HCT116 (cell line): ENCODE measurements around the gene FOXJ1. TPM values are rescaled to one million over a fixed set of nuclear protein-coding genes. Genes with fewer than 3 reads are reported as not detected.

Experiments
- ATAC-seq: fragments of 200-7000 bp; cut with Tn5 transposase; 2 replicates; pipeline ENCODE4 v1.9.1; 2020; ENCODE audit warnings: mild to moderate bottlenecking, moderate library complexity
- BruUV-seq: library from RNA; stranded (reverse); fragments of 400-500 nt; replicated peaks from 2 replicates; lab custom pipeline; 2021; lab: Mats Ljungman, UMichigan
- CTCF ChIA-PET: fragments of 300-600 bp; sonication (Branson Sonifier 250); formaldehyde crosslinking; loops from one replicate; lab custom pipeline; 2021; ENCODE audit warnings: antibody characterized with exemption; lab: Charles Lee
- POLR2A ChIA-PET: fragments of 300-600, 350-600 bp; sonication (Branson Sonifier 250); formaldehyde crosslinking; loops from one replicate; lab custom pipeline; 2021; ENCODE audit warnings: antibody characterized with exemption; lab: Charles Lee
- RAD21 ChIA-PET, 2 experiments: fragments of 300-600 bp; sonication (Branson Sonifier 250); formaldehyde crosslinking; loops; one replicate each; lab custom pipeline; 2023; ENCODE audit warnings: low total read pairs in 2 of 2; ENCODE audit not compliant: uncharacterized antibody in 2 of 2, unreplicated experiment in 2 of 2, low non-redundant PET in 1 of 2; lab: Charles Lee
- DNase-seq: peaks from one replicate; pipeline ENCODE4 v3.0.0-alpha.2; 2010; ENCODE audit warnings: low read depth, low spot score
- H2AFZ ChIP-seq: fragments of 200-600 bp; shearing (Covaris generic), sonication (generic); 2 replicates; pipeline ENCODE4 v1.6.1; 2017; ENCODE audit warnings: low read depth, mixed run types, mixed read lengths, antibody characterized with exemption, low read length; ENCODE audit not compliant: poor library complexity, severe bottlenecking
- H3K27ac ChIP-seq: 2 replicates; pipeline ENCODE4 v1.5.1; 2012; ENCODE audit warnings: low read depth, low read length
- H3K27me3 ChIP-seq: fragments of 200-600 bp; sonication (generic); 2 replicates; pipeline ENCODE4 v1.6.1; 2016; ENCODE audit warnings: mixed run types, low read length, mixed read lengths; ENCODE audit not compliant: insufficient read depth
- H3K36me3 ChIP-seq, 2 experiments: fragments of 200-500 bp in 1 of 2; fragments of 200-600 bp in 1 of 2; sonication (Bioruptor generic) in 1 of 2; sonication (generic) in 1 of 2; 2 replicates each; pipeline versions ENCODE4 v1.5.1 to v1.6.1; 2014 to 2016; ENCODE audit warnings: low read length in 2 of 2, inconsistent platforms in 1 of 2, mixed read lengths in 1 of 2, mixed run types in 1 of 2; ENCODE audit not compliant: insufficient read depth in 2 of 2, control insufficient read depth in 1 of 2
- H3K4me1 ChIP-seq, 2 experiments: fragments of 200-600 bp in 1 of 2; sonication (generic) in 1 of 2; 2 replicates each; pipeline versions ENCODE4 v1.5.1 to v1.6.1; 2012 to 2017; ENCODE audit warnings: low read length in 2 of 2, inconsistent platforms in 1 of 2, mild to moderate bottlenecking in 1 of 2, mixed read lengths in 1 of 2, mixed run types in 1 of 2, moderate library complexity in 1 of 2; ENCODE audit not compliant: insufficient read depth in 2 of 2, control insufficient read depth in 1 of 2
- H3K4me2 ChIP-seq: fragments of 200-600 bp; sonication (generic); 2 replicates; pipeline ENCODE4 v1.6.1; 2017; ENCODE audit warnings: mixed run types, low read length, mixed read lengths
- H3K4me3 ChIP-seq, 2 experiments: fragments of 200-600 bp in 1 of 2; sonication (generic) in 1 of 2; replicated peaks in 1 of 2; 2 replicates each; pipeline ENCODE4 v1.5.1; 2011 to 2016; ENCODE audit warnings: low read length in 2 of 2, control low read depth in 1 of 2, low read depth in 1 of 2, mild to moderate bottlenecking in 1 of 2, mixed read lengths in 1 of 2, mixed run types in 1 of 2
- H3K79me2 ChIP-seq: fragments of 200-600 bp; sonication (generic); 2 replicates; pipeline ENCODE4 v1.6.1; 2017; ENCODE audit warnings: mild to moderate bottlenecking, mixed run types, low read length, moderate library complexity, mixed read lengths; ENCODE audit not compliant: insufficient read depth
- H3K9ac ChIP-seq: fragments of 200-600 bp; sonication (generic); 2 replicates; pipeline ENCODE4 v1.6.1; 2016; ENCODE audit warnings: low read length, mixed read lengths
- H3K9me2 ChIP-seq: fragments of 200-600 bp; sonication (generic), shearing (Covaris generic); 2 replicates; pipeline ENCODE4 v1.6.1; 2017; ENCODE audit warnings: mixed run types, mild to moderate bottlenecking, moderate library complexity; ENCODE audit not compliant: insufficient read depth
- H3K9me3 ChIP-seq, 2 experiments: fragments of 200-500 bp in 1 of 2; fragments of 200-600 bp in 1 of 2; sonication (Bioruptor generic) in 1 of 2; sonication (generic) in 1 of 2; 2 replicates each; pipeline ENCODE4 v1.6.1; 2014 to 2017; ENCODE audit warnings: low read length in 2 of 2, mixed read lengths in 2 of 2, inconsistent platforms in 1 of 2, low read depth in 1 of 2, mild to moderate bottlenecking in 1 of 2, mixed run types in 1 of 2, moderate library complexity in 1 of 2; ENCODE audit not compliant: control insufficient read depth in 1 of 2, insufficient read depth in 1 of 2
- H4K20me1 ChIP-seq: fragments of 200-600 bp; sonication (generic), shearing (Covaris generic); 2 replicates; pipeline ENCODE4 v1.6.1; 2017; ENCODE audit warnings: mixed run types, mild to moderate bottlenecking, moderate library complexity; ENCODE audit not compliant: insufficient read depth
- ATF3 ChIP-seq: IDR thresholded peaks from 2 replicates; pipeline ENCODE4 v1.6.1; 2012
- CTCF ChIP-seq, 3 experiments: fragments of 200-600 bp in 1 of 3; sonication (generic) in 1 of 3; IDR thresholded peaks in 2 of 3; conservative IDR thresholded peaks in 1 of 3; 2 replicates each; pipeline ENCODE4 v1.5.1; 2012 to 2017; ENCODE audit warnings: low read depth in 2 of 3, low read length in 2 of 3, antibody characterized with exemption in 1 of 3, borderline replicate concordance in 1 of 3, control low read depth in 1 of 3, mild to moderate bottlenecking in 1 of 3, mixed read lengths in 1 of 3, mixed run types in 1 of 3, moderate library complexity in 1 of 3; ENCODE audit not compliant: insufficient read depth in 1 of 3
- EZH2phosphoT487 ChIP-seq: fragments of 200-600 bp; IDR thresholded peaks from 2 replicates; pipeline ENCODE4 v1.6.1; 2018; ENCODE audit warnings: antibody characterized with exemption, borderline replicate concordance
- SP1 ChIP-seq: IDR thresholded peaks from 2 replicates; pipeline ENCODE4 v1.6.1; 2012; ENCODE audit warnings: low read depth
- SRF ChIP-seq: IDR thresholded peaks from 2 replicates; pipeline ENCODE4 v1.6.1; 2012; ENCODE audit warnings: low read depth
- ZFX ChIP-seq: fragments of 450-650 bp; IDR thresholded peaks from 2 replicates; pipeline ENCODE4 v1.6.1; 2017
- ZNF274 ChIP-seq: fragments of 200-500 bp; sonication (Bioruptor generic); IDR thresholded peaks from 2 replicates; pipeline ENCODE4 v1.6.1; 2014; ENCODE audit warnings: mild to moderate bottlenecking, low read depth, low read length, inconsistent platforms
- intact Hi-C: fragments of 100-400 bp; cut with micrococcal nuclease; formaldehyde crosslinking; loops from 2 replicates; pipeline ENCODE4 v1.10.0; 2022
- total RNA-seq: library from RNA; stranded (reverse); gene quantifications from one replicate; pipeline ENCODE4 v1.2.1, GENCODE V29; 2021; ENCODE audit not compliant: unreplicated experiment

FOXJ1 gene
- total RNA-seq, 1 experiment from 2014 or later: 0.61 TPM

- Histone ChIP-seq H3K36me3 (no peaks in the 10 kb centered on the region), H2AFZ (no peak overlapping the region), H3K4me3 (no peak overlapping the region), H4K20me1 (no peaks in the 10 kb centered on the region), H3K79me2 (no peaks in the 10 kb centered on the region), H3K9me2 (no peaks in the 10 kb centered on the region), H3K27me3 (no peaks in the 10 kb centered on the region), H3K4me1 (peaks cover 19 to 32% of the 10 kb centered on the region in 2 experiments), H3K9me3 (no peaks in the 10 kb centered on the region), H3K4me2 (no peak overlapping the region), H3K27ac (no peak overlapping the region), H3K9ac (no peak overlapping the region)
- ChIA-PET POLR2A (interaction anchor here (0.8 kb wide), 1 partner anchor 77 kb away, joined by 3 read pairs; the partner anchor contains the start of gene UBALD2), CTCF (interaction anchor here (1.5 kb wide), 1 partner anchor 50 kb away, joined by 3 read pairs; no protein-coding TSS in a partner anchor), RAD21 (no interaction called here)
- TF ChIP-seq ZFX: no peak
- no peak for TF ChIP-seq SP1
- no peak for TF ChIP-seq ATF3
- TF ChIP-seq SRF: no peak
- no peak for TF ChIP-seq ZNF274
- no peak for TF ChIP-seq EZH2phosphoT487
- TF ChIP-seq CTCF (IDR thresholded peaks at IDR 0.05 in 2 of 3, conservative IDR thresholded peaks at IDR 0.05 in 1 of 3; ENCODE audit: borderline replicate concordance in 1 of 3, insufficient read depth in 1 of 3, low read depth in 2 of 3, low read length in 2 of 3): peak in 2 of 3 experiments; percentile 40 to 42; a peak in 3 of 6 replicates
- 0 out of 2 replicates have a peak, but pooled peaks have one; percentile 29 for ATAC-seq
- no peak for DNase-seq
- intact Hi-C loops: no loop called here
- BruUV-seq: no TSS peak
Observed at GRCh38 chr17:76188213-76189016, 47.4 kb upstream of the FOXJ1 start.
